ENCODE data around the gene RUBCNL. TPM values are rescaled to one million over a fixed set of nuclear protein-coding genes. Genes with fewer than 3 reads are reported as not detected.

The RUBCNL gene
- total and polyA plus RNA-seq, 2 of the 8 experiments (the other 6 are each of a cell fraction or from before 2014, with no cell fraction given): 2.6 to 4.9 TPM

DNA sequence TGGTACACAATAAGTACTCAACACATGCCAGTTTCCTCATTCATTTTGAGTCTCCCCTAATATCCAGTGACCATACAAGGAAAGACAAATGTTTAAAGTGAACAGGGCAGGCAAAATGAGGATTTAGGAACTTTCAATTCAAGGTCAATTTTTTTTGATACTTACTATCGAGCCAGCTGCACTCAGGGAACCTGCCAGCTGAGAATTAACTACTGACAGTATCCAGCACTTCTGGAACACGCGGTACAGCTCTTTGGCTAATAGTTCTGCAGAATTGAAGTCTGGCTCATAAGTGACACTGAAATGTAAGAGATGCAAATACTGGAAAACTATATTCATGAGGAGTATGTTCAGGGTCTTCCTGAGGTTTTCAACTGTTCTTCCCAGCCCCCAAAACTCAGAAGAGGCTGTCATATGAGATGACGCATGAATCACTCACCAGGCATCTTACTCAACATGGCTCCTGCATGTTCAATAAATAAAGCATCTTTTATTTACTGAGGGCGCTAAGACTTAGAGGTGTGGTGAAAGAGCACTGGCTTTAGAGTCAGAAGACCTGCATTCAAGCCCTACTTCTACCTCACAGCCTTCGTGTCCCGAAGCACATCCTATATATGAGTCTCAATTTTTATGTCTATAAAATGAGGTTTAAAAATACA lies 25.6 kb downstream of the RUBCNL start (continued):
- TF ChIP-seq PHF8 (conservative IDR thresholded peaks at IDR 0.05; ENCODE audit: low read depth, low read length): no peak
- no peak for TF ChIP-seq EGR1 (IDR thresholded peaks at IDR 0.05; ENCODE audit: borderline replicate concordance, low read depth, low read length)
- no peak for TF ChIP-seq TCF12 (IDR thresholded peaks at IDR 0.05; ENCODE audit: low read depth, low read length)
- no peak for TF ChIP-seq EZH2 (IDR thresholded peaks at IDR 0.05; ENCODE audit: low read depth, low read length, severe bottlenecking)
- no peak for TF ChIP-seq SP2 (IDR thresholded peaks at IDR 0.05; ENCODE audit: low read length)
- no peak for TF ChIP-seq GTF2F1 (IDR thresholded peaks at IDR 0.05; ENCODE audit: borderline replicate concordance, low read depth, low read length)
- TF ChIP-seq, protein P1, sequence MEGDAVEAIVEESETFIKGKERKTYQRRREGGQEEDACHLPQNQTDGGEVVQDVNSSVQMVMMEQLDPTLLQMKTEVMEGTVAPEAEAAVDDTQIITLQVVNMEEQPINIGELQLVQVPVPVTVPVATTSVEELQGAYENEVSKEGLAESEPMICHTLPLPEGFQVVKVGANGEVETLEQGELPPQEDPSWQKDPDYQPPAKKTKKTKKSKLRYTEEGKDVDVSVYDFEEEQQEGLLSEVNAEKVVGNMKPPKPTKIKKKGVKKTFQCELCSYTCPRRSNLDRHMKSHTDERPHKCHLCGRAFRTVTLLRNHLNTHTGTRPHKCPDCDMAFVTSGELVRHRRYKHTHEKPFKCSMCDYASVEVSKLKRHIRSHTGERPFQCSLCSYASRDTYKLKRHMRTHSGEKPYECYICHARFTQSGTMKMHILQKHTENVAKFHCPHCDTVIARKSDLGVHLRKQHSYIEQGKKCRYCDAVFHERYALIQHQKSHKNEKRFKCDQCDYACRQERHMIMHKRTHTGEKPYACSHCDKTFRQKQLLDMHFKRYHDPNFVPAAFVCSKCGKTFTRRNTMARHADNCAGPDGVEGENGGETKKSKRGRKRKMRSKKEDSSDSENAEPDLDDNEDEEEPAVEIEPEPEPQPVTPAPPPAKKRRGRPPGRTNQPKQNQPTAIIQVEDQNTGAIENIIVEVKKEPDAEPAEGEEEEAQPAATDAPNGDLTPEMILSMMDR (IDR thresholded peaks at IDR 0.05; ENCODE audit: control extremely low read depth in 1 of 3, insufficient read depth in 1 of 3, low read depth in 1 of 3, low read length in 3 of 3): no peak

Data from H1 (cell line).